Thyroid gland (tissue), 4 donors: Measurements from ENCODE around the gene C10orf53.

ENCODE experiments used
- CTCF ChIP-seq, 6 experiments: fragments of 200-600 bp in 3 of 6; fragments of 450-650 bp in 3 of 6; sonication (generic) in 3 of 6; IDR thresholded peaks; one replicate each; pipeline ENCODE4 v1.5.1; 2016 to 2019; ENCODE audit warnings: antibody characterized with exemption in 6 of 6, mild to moderate bottlenecking in 2 of 6, inconsistent platforms in 1 of 6, moderate library complexity in 1 of 6
- POLR2A ChIP-seq, 2 donors: fragments of 450-650 bp; IDR thresholded peaks; one replicate each; pipeline ENCODE4 v1.6.1; 2017; ENCODE audit warnings: antibody characterized with exemption in 2 of 2, mild to moderate bottlenecking in 2 of 2, moderate library complexity in 1 of 2

DNA sequence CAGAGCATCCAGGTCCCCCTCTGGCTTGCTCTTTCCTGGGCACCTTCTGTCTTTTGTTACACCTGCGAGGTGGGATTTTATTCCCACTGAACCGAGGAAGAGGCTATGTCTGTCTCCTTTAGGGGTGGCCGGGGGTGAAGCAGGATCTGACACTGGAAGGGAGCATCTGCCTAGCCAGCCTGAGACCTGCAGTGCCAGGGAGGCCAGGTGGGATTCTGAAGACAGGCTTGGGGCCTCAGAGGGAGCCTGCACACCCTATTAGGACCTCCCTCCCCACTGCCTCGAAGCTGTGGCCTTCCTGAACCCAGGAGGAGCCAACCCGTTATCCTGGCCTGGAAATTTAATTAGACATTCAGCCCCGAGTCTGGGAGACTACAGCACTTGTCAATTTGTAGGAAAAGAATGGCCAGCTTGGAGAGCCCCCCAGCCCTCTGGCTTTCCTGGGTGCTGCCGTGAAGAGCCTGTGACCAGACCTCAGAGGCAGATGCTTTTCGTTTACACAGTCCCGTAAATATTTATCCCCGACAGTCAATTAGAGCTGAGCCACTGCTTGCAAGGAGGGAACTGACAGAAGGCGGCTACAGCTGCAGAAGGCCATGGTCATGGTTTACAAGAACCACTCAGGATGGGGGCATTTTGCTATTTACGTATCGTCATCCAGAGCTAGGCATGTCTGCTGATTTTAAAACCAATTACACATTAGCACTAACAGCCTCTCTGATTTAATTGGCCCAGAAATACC, 46.0 kb upstream of the C10orf53 start:
- TF ChIP-seq CTCF (IDR thresholded peaks at IDR 0.05) (no peak), POLR2A (IDR thresholded peaks at IDR 0.05) (no peak)
